Tibial artery (tissue), 4 donors: ENCODE results near the gene ANO6.

ENCODE experiments used
- DNase-seq, 2 donors: peaks; one replicate each; pipeline ENCODE4 v3.0.0-alpha.2; 2019
- H3K27ac ChIP-seq, 2 donors: fragments of 200-600 bp; sonication (generic) in 1 of 2; 1 replicate in 1 of 2; 2 replicates in 1 of 2; pipeline ENCODE4 v1.5.1; 2018 to 2019; ENCODE audit warnings: mild to moderate bottlenecking in 1 of 2
- H3K27me3 ChIP-seq, 2 donors: fragments of 200-600 bp; sonication (generic) in 1 of 2; one replicate each; pipeline versions ENCODE4 v1.5.1 to v1.6.0; 2016 to 2019
- H3K36me3 ChIP-seq, 3 donors: fragments of 200-600 bp; sonication (generic) in 2 of 3; one replicate each; pipeline ENCODE4 v1.5.1; 2016 to 2019; ENCODE audit warnings: mild to moderate bottlenecking in 2 of 3
- H3K4me1 ChIP-seq, 4 donors: fragments of 200-600 bp; sonication (generic) in 2 of 4; 1 replicate in 3 of 4; 2 replicates in 1 of 4; pipeline ENCODE4 v1.5.1; 2016 to 2019
- H3K4me3 ChIP-seq, 2 donors: fragments of 200-600 bp; sonication (generic) in 1 of 2; 1 replicate in 1 of 2; 2 replicates in 1 of 2; pipeline ENCODE4 v1.5.1; 2018 to 2019; ENCODE audit warnings: mild to moderate bottlenecking in 2 of 2
- H3K9me3 ChIP-seq, 3 donors: fragments of 200-600 bp; sonication (generic) in 1 of 3; one replicate each; pipeline ENCODE4 v1.5.1; 2016 to 2019
- intact Hi-C: fragments of 100-400 bp; cut with DNase I; formaldehyde crosslinking; loops from one replicate; pipeline ENCODE4 v1.15.0; 2023; ENCODE audit warnings: low total_unique reads
- TF ChIP-seq, protein P1 (sequence below), 2 experiments: fragments of 200-600 bp in 1 of 2; fragments of 450-650 bp in 1 of 2; IDR thresholded peaks; one replicate each; pipeline ENCODE4 v1.5.1; 2017 to 2019; ENCODE audit warnings: antibody characterized with exemption in 2 of 2, mild to moderate bottlenecking in 1 of 2, moderate library complexity in 1 of 2

Gene ANO6

GRCh38 chr12:45429831-45430230, 213.9 kb downstream of the ANO6 start:
- TF ChIP-seq, protein P1, sequence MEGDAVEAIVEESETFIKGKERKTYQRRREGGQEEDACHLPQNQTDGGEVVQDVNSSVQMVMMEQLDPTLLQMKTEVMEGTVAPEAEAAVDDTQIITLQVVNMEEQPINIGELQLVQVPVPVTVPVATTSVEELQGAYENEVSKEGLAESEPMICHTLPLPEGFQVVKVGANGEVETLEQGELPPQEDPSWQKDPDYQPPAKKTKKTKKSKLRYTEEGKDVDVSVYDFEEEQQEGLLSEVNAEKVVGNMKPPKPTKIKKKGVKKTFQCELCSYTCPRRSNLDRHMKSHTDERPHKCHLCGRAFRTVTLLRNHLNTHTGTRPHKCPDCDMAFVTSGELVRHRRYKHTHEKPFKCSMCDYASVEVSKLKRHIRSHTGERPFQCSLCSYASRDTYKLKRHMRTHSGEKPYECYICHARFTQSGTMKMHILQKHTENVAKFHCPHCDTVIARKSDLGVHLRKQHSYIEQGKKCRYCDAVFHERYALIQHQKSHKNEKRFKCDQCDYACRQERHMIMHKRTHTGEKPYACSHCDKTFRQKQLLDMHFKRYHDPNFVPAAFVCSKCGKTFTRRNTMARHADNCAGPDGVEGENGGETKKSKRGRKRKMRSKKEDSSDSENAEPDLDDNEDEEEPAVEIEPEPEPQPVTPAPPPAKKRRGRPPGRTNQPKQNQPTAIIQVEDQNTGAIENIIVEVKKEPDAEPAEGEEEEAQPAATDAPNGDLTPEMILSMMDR (IDR thresholded peaks at IDR 0.05), result no peak
- intact Hi-C loops, result no loop called here
- no peaks in the 10 kb centered on the region for H3K27me3 ChIP-seq
- no peak overlapping the region for H3K27ac ChIP-seq
- no peaks in the 10 kb centered on the region for H3K4me1 ChIP-seq
- H3K4me3 ChIP-seq, result no peak overlapping the region
- DNase-seq, result no peak
- H3K9me3 ChIP-seq, result no peaks in the 10 kb centered on the region
- peaks cover 48 to 75% (median 61%) of the 10 kb centered on the region in 3 donors for H3K36me3 ChIP-seq

DNA sequence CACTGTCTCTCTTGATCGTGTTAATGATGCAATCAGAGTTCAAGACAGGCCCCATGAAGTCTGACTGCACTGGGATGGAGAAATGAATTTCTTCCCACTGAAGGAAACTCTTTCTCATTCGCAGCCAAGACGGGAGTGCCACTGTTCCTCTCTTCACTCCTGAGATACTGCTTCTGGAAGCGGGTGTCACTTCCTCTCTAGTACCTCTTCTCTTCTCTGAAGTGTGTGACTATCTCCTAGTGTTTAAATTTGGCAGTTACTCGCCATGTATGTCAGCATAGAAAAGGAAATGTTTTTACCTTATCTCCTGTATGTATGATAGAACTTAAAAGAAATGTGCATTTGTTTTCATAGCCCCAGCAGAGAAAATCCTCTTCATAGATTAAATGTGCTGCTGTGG, 215.2 kb downstream of the ANO6 start:
- H3K4me3 ChIP-seq, result no peak overlapping the region
- intact Hi-C loops, result no loop called here
- H3K36me3 ChIP-seq, result peaks cover 40 to 66% (median 57%) of the 10 kb centered on the region in 3 donors
- TF ChIP-seq, protein P1 (IDR thresholded peaks at IDR 0.05), result no peak
- H3K27me3 ChIP-seq, result no peaks in the 10 kb centered on the region
- no peaks in the 10 kb centered on the region for H3K4me1 ChIP-seq
- no peaks in the 10 kb centered on the region for H3K9me3 ChIP-seq
- DNase-seq, result no peak
- H3K27ac ChIP-seq, result no peak overlapping the region

DNA sequence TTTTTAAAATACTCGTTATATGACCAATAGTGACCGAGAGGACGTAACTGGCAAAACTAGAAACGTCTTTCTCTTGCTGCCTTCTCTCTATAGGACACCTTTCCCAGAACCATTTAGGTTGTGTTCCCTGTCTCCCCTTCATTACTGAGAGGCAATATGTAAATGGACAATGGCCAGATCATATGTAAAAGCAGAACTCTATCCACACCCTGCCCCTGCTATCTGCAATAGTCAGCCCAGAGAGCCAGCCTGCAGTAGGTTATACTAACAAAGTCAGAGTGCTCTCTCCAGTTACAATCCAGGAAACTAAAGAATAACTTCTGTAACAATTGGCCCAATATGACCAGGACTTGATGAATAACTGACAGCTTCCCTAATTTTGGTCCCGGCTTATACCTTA, 216.8 kb downstream of the ANO6 start:
- TF ChIP-seq, protein P1 (IDR thresholded peaks at IDR 0.05), result no peak
- H3K4me3 ChIP-seq, result no peak overlapping the region
- no peaks in the 10 kb centered on the region for H3K9me3 ChIP-seq
- no peaks in the 10 kb centered on the region for H3K27me3 ChIP-seq
- intact Hi-C loops, result no loop called here
- H3K4me1 ChIP-seq, result no peaks in the 10 kb centered on the region
- H3K27ac ChIP-seq, result no peak overlapping the region
- DNase-seq, result no peak
- H3K36me3 ChIP-seq, result peaks cover 30 to 50% (median 43%) of the 10 kb centered on the region in 3 donors

DNA sequence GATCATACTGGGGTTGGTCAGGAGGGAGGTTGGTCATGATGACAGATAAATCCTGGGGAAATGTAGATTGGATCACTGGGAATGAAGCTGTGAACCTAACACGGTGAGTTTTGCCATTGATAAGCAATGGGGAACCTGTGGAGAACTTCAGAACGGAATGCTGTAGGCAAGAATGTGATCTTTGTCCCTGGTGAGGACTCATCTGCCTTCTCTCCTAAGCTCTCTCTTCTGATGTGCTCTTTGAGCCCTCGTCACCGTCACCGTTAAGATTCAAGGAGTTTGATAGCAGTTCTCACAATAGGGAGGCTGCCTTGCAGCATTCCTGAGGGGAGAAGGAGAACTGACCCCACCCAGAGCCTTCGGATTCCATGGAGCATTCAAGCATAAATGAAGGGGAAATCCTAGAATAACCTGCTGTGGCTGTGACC, 217.6 kb downstream of the ANO6 start:
- TF ChIP-seq, protein P1 (IDR thresholded peaks at IDR 0.05), result no peak
- Histone ChIP-seq H3K4me1 (no peaks in the 10 kb centered on the region), H3K36me3 (peaks cover 30 to 43% (median 40%) of the 10 kb centered on the region in 3 donors), H3K27me3 (no peaks in the 10 kb centered on the region), H3K27ac (no peak overlapping the region), H3K9me3 (no peaks in the 10 kb centered on the region), H3K4me3 (no peak overlapping the region)
- no peak for DNase-seq
- intact Hi-C loops, result no loop called here

- Histone ChIP-seq H3K27me3 (no peaks in the 10 kb centered on the region), H3K4me3 (no peak overlapping the region), H3K9me3 (no peaks in the 10 kb centered on the region), H3K27ac (no peak overlapping the region), H3K4me1 (no peaks in the 10 kb centered on the region), H3K36me3 (peaks cover 25 to 36% (median 34%) of the 10 kb centered on the region in 3 donors)
- TF ChIP-seq, protein P1 (IDR thresholded peaks at IDR 0.05), result no peak
- intact Hi-C loops, result no loop called here
- no peak for DNase-seq
Measured at GRCh38 chr12:45434094-45434493, 218.2 kb downstream of the ANO6 start.
